Right lobe of liver (tissue), 6 donors: ENCODE measurements around the gene GATAD2B. TPM values are rescaled to one million over a fixed set of nuclear protein-coding genes. Genes with fewer than 3 reads are reported as not detected.

Experiments used
- ATAC-seq, 4 donors: fragments of 200-7000 bp; cut with Tn5 transposase; one replicate each; pipeline ENCODE4 v1.9.1; 2020; ENCODE audit warnings: mild to moderate bottlenecking in 4 of 4, moderate library complexity in 4 of 4
- DNase-seq, 3 donors: peaks; one replicate each; pipeline ENCODE4 v3.0.0-alpha.2; 2020
- H3K27ac ChIP-seq, 3 donors: fragments of 200-600 bp; one replicate each; pipeline ENCODE4 v1.8.0; 2022
- H3K27me3 ChIP-seq, 2 donors: fragments of 200-600 bp; one replicate each; pipeline ENCODE4 v1.8.0; 2022
- H3K36me3 ChIP-seq, 4 donors: fragments of 200-600 bp; sonication (generic) in 1 of 4; one replicate each; pipeline versions ENCODE4 v1.5.1 to v1.8.0; 2017 to 2022; ENCODE audit warnings: control low read depth in 1 of 4
- H3K4me1 ChIP-seq, 4 donors: fragments of 200-600 bp; sonication (generic) in 1 of 4; one replicate each; pipeline versions ENCODE4 v1.5.1 to v1.8.0; 2017 to 2022; ENCODE audit warnings: control low read depth in 1 of 4
- H3K4me3 ChIP-seq, 3 donors: fragments of 200-600 bp; one replicate each; pipeline ENCODE4 v1.8.0; 2022
- H3K9me3 ChIP-seq, 4 donors: fragments of 200-600 bp; sonication (generic) in 1 of 4; one replicate each; pipeline versions ENCODE4 v1.5.1 to v1.8.0; 2017 to 2022; ENCODE audit warnings: control low read depth in 1 of 4
- POLR2A ChIP-seq: fragments of 450-650 bp; IDR thresholded peaks from one replicate; pipeline ENCODE4 v1.6.1; 2017; ENCODE audit warnings: antibody characterized with exemption, mild to moderate bottlenecking
- WGBS: methylation state at CpG from one replicate; pipeline ENCODE4 v1.1.6; 2018; ENCODE audit warnings: low coverage, low lambda C conversion rate; ENCODE audit not compliant: insufficient coverage; ENCODE audit errors: missing lambda C conversion rate; 5-methylcytosine and 5-hydroxymethylcytosine counted together
- intact Hi-C, 2 donors: fragments of 100-400 bp; cut with DNase I; formaldehyde crosslinking; loops; one replicate each; pipeline versions ENCODE4 v1.11.2 to v1.14.1; 2022
- total RNA-seq, 6 experiments: library from RNA; depleted of rRNA in 2 of 6; stranded (reverse); fragments of >200 nt in 2 of 6; fragmentation: NEBNext Ultra II Directional in 3 of 6; extraction: Animal tissue kit (Norgen Biotek cat#: 25700) in 3 of 6; gene quantifications; one replicate each; pipeline versions ENCODE4 v1.1.0 to v1.2.4, GENCODE V29; 2016 to 2023
- TF ChIP-seq, protein P1 (sequence below), 4 donors: fragments of 200-600 bp in 3 of 4; fragments of 450-650 bp in 1 of 4; IDR thresholded peaks; one replicate each; pipeline versions ENCODE4 v1.5.1 to v1.8.0; 2016 to 2022; ENCODE audit warnings: antibody characterized with exemption in 4 of 4, mild to moderate bottlenecking in 2 of 4
- donor health status: DM: no; HTN: yes; CAD: no.
- donor health status: DM: no; HTN: no; CAD: no.
- donor health status: DM: no; HTN: no; CAD: no.
- donor health status: DM: no; HTN: yes; CAD: no.
- donor health status: DM: no; HTN: yes; CAD: no.

The GATAD2B gene
- total RNA-seq, 6 experiments from 2014 or later: 9.8 to 20.3 (median 16.8) TPM

- peaks cover 0 to 34% (median 16%) of the 10 kb centered on the region in 4 donors for H3K4me1 ChIP-seq
- H3K36me3 ChIP-seq: peaks cover 0 to 17% (median 9%) of the 10 kb centered on the region in 4 donors
- H3K4me3 ChIP-seq: peak overlapping the region; percentile 93 to 99 (median 94)
- peak; percentile 93 to 96 (median 94) for DNase-seq
- no peaks in the 10 kb centered on the region for H3K9me3 ChIP-seq
- H3K27me3 ChIP-seq: no peaks in the 10 kb centered on the region
- ATAC-seq: peak; percentile 73 to 80 (median 77)
- H3K27ac ChIP-seq: peak overlapping the region; percentile 97 to 100 (median 100)
- 0% methylated on average over 5 of the region's 95 CpGs for WGBS
- TF ChIP-seq, protein P1, sequence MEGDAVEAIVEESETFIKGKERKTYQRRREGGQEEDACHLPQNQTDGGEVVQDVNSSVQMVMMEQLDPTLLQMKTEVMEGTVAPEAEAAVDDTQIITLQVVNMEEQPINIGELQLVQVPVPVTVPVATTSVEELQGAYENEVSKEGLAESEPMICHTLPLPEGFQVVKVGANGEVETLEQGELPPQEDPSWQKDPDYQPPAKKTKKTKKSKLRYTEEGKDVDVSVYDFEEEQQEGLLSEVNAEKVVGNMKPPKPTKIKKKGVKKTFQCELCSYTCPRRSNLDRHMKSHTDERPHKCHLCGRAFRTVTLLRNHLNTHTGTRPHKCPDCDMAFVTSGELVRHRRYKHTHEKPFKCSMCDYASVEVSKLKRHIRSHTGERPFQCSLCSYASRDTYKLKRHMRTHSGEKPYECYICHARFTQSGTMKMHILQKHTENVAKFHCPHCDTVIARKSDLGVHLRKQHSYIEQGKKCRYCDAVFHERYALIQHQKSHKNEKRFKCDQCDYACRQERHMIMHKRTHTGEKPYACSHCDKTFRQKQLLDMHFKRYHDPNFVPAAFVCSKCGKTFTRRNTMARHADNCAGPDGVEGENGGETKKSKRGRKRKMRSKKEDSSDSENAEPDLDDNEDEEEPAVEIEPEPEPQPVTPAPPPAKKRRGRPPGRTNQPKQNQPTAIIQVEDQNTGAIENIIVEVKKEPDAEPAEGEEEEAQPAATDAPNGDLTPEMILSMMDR (IDR thresholded peaks at IDR 0.05): no peak
- peak; percentile 66 for TF ChIP-seq POLR2A
- intact Hi-C loops: no loop called here
Measured at GRCh38 chr1:153945795-153946621, 23.2 kb upstream of the GATAD2B start.

DNA sequence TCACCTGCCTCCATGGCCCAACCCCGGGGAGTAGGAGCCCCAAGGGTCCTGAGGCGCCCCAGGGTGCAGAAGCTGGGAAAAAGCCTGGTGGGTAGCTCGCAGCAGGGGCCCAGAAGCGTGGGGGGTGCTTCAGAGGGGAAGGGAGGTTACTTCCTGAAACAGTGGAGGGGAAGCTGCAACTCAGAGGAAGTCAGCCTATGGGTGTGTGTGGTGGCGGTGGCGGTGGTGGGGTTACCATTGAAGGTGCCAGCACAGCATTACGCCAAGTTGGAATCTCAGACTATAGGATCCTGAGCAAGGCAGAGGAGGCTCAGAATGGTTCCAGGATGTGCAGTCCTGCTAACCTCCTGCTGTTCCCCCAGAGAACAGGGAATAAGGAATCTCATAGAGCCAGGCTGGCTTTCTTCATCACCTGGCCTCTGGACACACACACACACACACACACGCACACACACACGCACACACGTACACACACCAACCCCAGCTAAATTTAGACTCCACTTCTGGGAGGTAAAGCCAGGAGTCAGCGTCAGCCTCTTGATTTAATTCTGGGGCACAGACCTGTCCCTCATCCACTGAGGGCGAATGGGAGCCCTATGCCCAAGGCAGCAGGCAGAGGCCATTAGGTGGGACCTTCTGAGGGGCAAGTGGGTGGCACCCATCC, 22.5 kb upstream of the GATAD2B start:
- peak in 2 of 3 donors; percentile 60 to 76 for DNase-seq
- Histone ChIP-seq H3K4me3 (peak overlapping the region; percentile 93 to 99 (median 94)), H3K27me3 (no peaks in the 10 kb centered on the region), H3K27ac (peak overlapping the region; percentile 97 to 100 (median 100)), H3K4me1 (peaks cover 0 to 34% (median 16%) of the 10 kb centered on the region in 4 donors), H3K36me3 (peaks cover 0 to 15% (median 5%) of the 10 kb centered on the region in 4 donors), H3K9me3 (no peaks in the 10 kb centered on the region)
- intact Hi-C loops: no loop called here
- ATAC-seq: peak; percentile 5 to 17 (median 8)
- TF ChIP-seq POLR2A: no peak
- TF ChIP-seq, protein P1 (IDR thresholded peaks at IDR 0.05): no peak
- WGBS: 28% methylated on average over 7 of the region's 12 CpGs

DNA sequence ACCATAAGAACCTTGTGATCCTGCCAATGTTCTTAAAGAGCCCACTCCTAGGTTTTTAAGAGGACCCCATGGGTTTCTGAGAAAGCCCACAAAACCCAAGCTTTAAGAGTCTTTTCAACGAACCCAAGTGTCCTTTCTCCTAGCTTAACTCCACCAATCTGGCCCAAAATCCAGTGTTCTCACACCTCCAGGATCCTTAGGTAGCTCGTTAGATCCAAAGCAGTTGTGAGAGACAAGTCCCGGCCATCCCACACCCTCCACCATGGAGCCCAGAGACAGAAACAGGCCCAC, 22.0 kb upstream of the GATAD2B start:
- peaks cover 0 to 34% (median 16%) of the 10 kb centered on the region in 4 donors for H3K4me1 ChIP-seq
- peak overlapping the region; percentile 97 to 100 (median 100) for H3K27ac ChIP-seq
- intact Hi-C loops: no loop called here
- WGBS: 59% methylated on average over 3 of the region's 3 CpGs
- peaks cover 0 to 15% (median 5%) of the 10 kb centered on the region in 4 donors for H3K36me3 ChIP-seq
- H3K4me3 ChIP-seq: peak overlapping the region; percentile 93 to 99 (median 94)
- DNase-seq (no peak), ATAC-seq (no peak)
- TF ChIP-seq POLR2A: no peak
- TF ChIP-seq, protein P1 (IDR thresholded peaks at IDR 0.05): no peak
- H3K9me3 ChIP-seq: no peaks in the 10 kb centered on the region
- no peaks in the 10 kb centered on the region for H3K27me3 ChIP-seq

DNA sequence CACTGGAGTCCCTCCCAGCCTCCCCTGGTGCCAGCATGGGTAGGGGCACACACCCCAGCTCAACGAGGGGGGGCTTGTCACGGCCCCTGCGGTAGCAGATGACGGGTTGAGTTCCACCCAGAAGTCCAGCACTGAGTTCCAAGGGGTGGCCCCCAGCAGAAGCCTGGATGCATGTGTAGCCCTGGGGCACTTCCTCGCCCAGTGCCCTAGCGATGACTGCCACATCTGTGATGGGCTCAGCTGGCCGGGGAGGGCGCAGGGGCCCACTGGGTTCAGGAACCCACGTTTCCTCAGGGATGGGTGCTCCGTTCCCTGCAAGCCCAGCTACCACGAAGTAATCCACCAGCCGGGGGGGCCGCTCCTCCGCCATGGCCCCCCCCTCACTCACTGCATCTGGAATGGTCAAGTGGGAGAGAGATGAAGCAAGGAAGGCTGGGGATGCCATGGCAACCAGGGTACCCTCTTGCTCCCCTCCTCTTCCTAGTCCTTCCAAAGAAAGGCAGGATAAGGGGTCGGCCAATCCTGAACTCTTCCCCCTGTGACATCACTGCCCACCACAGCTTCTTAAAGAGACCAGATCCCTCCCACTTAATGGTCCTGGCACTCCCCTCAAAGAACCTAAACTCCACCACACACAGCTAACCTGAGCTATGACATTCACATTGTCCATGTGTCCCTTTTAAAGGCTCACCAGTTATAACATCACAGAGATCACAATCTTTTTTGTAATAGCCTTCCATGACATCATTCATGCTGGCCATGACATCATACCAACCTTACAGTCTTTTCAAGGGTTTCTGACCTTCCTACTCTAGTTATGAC, 21.4 kb upstream of the GATAD2B start:
- H3K4me1 ChIP-seq: peaks cover 0 to 34% (median 16%) of the 10 kb centered on the region in 4 donors
- H3K36me3 ChIP-seq: peaks cover 0 to 17% (median 4%) of the 10 kb centered on the region in 4 donors
- peak overlapping the region in 2 of 3 donors; percentile 93 to 99 for H3K4me3 ChIP-seq
- intact Hi-C loops: no loop called here
- 57% methylated on average over 1 of the region's 15 CpGs for WGBS
- DNase-seq (peak in 1 of 3 donors; percentile 56), ATAC-seq (no peak)
- H3K9me3 ChIP-seq: no peaks in the 10 kb centered on the region
- no peak for TF ChIP-seq POLR2A
- TF ChIP-seq, protein P1 (IDR thresholded peaks at IDR 0.05): no peak
- H3K27ac ChIP-seq: peak overlapping the region; percentile 97 to 100 (median 100)
- H3K27me3 ChIP-seq: no peaks in the 10 kb centered on the region
